ENCODE measurements around the gene ZNF688. TPM values are rescaled to one million over a fixed set of nuclear protein-coding genes. Genes with fewer than 3 reads are reported as not detected.

The ZNF688 gene
- 5.2 to 7.9 TPM (median 7.3 TPM) in 5 replicates for total RNA-seq (2022; extraction: Qiagen RNA extraction; ENCODE audit: low read depth)

DNA sequence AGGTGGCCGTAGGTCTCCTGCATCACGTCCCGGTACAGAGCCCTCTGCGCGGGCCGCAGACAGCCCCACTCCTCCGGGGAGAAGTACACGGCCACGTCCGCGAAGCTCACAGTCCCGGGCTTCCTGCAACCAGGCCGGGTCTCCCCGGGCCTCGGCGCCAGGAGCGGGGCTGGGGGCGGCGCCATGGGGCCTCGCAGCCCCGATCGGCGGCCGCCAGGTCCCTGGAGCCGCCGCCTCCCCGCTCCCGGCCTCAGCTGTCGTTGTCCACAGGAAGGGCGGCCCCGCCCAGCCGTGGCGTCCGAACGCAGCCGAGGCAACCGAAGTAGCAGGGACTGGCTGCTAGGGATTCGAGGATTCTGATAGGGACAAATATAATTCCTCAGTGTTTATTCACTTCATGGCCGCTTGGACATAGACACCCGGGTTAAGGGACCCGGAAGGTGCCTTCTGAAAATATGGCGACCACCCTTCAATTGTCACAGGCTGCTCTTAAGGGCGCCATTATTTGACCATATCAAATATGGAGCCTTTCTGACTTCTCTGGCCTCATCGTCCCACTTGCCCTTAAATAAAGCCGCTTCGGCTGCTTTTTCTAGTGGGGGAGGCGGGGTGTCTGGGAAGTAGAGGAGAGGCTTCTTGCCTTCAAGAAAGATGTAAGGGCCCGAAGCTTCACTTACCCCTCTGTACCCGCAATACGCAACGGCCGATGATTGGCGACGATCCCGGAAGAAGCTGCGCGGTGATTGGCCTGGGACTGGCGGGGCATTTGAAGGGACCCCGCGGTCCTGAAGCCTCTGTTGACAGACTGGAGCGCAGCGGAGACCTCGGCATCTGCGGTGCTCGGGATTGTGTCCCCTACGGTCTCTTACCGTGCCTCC is at the start of gene ZNF688:
Gene ZNF688, minus strand, starts transcription at position 270 of the 878 bp plus-strand sequence. Its CDS starts 85 bp downstream, at position 185.

DNA sequence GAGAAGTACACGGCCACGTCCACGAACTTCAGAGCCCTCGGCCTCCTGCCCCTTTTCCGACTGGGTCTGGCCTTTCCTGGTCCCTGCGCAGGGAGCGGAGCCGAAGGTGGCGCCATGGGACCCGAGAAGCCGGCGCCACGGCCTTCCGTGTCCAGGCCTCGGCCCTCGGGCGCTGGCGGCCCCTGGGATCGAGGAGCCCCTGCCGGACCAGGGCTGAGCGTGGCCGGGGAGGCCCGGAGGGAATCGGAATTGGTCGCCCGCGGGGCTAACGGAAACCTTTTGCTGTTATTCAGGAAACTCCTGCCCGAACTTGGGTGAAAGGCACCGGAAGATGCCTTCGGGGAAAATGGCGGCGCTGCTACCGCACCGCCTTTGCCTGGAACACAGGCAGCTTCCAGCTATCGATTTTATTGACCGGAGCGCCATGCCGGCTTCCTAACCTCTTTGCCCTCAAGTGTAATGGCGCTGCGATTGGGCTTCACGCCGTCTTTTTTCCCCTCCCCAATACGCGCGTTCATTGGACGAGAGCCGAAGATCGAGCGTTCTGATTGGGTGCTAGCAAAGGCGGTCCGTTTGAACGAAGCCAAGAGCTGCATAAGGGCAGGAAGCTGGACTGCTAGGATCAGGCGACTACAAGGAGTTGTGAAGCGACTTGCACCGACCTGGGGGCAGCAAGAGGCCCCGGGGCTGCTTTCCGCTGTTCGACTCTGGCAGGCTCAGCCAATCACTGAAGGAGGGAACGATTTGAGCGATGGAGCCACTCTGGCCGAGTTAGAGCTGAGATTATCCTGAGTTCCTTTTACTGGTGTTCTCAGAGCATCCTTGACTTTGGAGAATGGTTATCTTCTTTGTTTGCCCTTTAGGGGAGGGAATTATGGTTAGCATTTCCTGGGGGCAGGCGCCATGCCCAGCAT is 38.7 kb upstream of the ZNF688 start, which contains the start of gene ZNF689:
Gene ZNF689, minus strand, starts transcription at position 464 of the 914 bp plus-strand sequence. Its CDS starts 348 bp downstream, at position 116.

DNA sequence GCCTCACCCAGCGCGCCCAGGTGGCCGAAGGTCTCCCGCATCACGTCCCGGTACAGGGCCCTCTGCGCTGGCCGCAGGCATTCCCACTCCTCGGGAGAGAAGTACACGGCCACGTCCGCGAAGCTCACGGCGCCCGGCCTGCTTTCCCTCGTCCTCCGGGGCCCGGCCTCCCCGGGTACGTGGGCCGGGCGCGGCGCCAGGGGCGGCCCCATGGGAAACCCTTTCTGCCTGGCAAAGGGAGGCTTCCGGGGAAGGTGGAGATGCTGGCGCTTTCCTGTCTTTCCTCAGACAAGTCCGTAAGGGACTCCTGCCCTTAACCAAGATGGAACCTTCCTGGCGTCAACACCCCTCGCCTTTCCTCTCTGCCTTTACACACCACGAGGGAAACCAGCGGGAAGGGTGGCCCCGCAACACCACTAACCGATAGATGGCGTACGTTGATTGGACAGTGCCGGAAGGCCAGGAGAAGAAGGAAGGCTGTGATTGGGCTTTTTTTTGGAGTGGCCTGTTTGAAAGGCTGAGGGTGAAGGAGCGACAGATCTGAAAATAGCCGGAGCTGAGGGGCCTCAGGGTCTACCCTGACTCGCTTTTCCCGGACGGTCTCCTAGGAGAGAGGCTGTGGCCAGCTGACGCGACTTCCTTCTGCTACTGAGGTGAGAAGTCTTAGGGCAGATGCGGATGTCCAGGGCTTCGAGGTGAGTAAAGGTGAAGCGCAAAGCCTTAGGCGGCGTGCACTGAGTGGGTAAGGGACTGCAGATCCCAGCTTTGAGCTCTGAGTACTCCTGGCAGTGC is 14.1 kb upstream of the ZNF688 start, which contains the start of gene ZNF785:
Gene ZNF785, minus strand, starts transcription at position 298 of the 792 bp plus-strand sequence. Its CDS starts 86 bp downstream, at position 212.

DNA sequence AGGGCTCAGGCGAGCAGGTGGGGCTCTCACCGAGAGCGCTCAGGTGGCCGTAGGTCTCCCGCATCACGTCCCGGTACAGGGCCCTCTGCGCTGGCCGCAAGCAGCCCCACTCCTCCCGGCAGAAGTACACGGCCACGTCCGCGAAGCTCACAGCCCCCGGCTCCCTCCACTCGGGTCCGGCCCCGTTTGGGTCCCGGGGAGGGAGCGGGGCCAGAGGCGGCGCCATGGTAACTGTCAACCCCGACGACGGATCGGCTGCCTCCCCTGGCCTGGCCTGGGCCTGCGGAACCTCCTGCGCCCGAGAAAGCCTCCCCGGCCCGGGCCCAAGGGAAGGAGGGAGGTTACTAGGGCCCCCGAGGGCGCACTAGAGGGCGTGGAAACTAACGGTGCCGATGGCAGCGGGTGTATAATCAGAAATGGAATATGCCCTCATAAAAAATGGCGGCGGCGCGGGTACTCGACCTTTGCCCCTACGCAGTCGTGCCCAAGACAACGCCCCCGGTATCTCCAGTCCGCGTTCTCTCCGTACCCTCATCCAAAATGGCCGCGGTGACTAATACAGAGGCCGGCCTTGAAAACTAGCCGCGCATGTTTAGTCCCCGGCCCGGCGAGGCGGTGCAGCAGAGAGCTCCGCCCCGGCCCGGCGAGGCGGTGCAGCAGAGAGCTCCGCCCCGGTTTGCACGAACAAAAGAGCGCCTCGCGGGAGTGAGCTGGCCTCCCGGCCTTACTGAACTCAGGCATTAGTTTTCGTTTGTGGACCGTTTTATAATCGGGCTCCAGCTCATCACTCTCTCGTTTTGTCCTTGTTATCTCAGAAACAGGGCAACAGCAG is 13.3 kb downstream of the ZNF688 start, which contains the start of gene ZNF764:
Gene ZNF764, minus strand, starts transcription at position 418 of the 832 bp plus-strand sequence. Its CDS starts 192 bp downstream, at position 226.

DNA sequence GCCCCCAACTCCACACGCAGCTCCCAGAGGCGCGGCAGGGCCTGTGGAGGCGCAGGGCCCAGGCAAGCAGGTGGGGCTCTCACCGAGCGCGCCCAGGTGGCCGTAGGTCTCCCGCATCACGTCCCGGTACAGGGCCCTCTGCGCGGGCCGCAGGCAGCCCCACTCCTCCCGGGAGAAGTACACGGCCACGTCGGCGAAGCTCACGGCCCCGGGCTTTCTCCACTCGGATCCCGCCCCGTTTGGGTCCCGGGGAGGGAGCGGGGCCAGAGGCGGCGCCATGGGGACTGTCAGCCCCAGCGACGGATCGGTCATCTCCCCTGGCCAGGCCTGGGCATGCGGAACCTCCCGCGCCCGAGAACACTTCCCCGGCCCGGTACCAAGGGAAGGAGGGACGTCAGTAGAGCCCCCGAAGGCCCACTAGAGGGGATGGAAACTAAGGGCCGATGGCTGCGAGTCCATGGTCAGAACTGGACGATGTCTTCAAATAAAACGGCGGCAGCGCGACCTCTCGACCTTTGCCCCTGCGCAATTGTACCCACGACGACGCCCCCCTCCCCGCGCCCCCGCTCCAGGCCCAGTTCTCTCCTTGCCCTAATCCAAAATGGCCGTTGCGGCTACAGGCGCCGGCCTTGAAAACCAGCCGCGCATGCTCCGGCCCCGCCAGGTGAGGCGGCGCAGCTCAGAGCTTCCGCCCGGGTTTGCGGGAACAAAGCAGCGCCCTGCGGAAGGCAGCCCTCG is 37.0 kb downstream of the ZNF688 start, which contains the start of gene ZNF747:
Gene ZNF747, minus strand, starts transcription at position 491 of the 738 bp plus-strand sequence. Its CDS starts 179 bp downstream, at position 312.

DNA sequence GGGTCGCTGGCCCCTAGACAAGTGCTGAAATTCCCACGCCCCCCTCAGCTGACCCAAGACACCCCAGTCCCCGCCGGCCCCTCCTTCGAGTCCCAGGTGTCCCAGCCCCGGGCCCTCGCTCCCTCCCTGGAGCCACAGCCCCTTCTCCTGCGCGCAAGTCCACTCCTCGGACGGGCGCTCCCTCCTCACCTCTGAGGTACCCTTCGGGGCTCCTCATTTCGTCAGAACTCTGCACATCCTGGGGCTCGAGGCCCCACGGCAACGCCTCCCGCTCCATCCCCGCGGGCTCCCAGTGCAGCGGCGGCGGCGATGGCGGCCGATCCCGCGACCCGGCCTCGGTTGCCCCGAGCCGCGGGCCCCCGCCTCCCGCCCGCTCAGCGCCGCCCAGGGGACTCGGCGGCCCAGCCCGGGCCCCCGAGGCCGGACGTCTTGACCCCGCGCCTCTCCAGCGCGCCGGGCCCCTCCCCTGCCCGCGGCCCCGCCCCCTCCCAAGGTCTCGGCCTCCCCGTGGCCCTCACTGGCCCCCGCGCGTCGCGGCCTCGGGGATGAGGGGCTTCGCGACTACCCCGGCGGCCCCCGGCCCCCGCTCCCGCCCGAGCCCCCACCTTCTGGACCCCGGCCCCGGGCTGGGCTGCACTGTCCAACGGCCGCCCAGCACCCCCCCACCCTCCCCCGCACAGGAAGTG is 45.2 kb downstream of the ZNF688 start, which contains the start of gene ZNF768:
Gene ZNF768, minus strand, starts transcription at position 430 of the 686 bp plus-strand sequence. Its CDS starts 153 bp downstream, at position 277.

Other genes starting within 250 kb of the ZNF688 start
- gene CD2BP2, start 216.4 kb downstream of the ZNF688 start, total RNA-seq (2022; extraction: Qiagen RNA extraction; ENCODE audit: low read depth): 63.4 to 69.9 TPM (median 67.1 TPM) in 5 replicates
- 22.5 to 34.5 TPM (median 28.9 TPM) in 5 replicates for gene TBC1D10B, start 201.2 kb downstream of the ZNF688 start, total RNA-seq (2022; extraction: Qiagen RNA extraction; ENCODE audit: low read depth)
- gene MYL11, start 196.9 kb downstream of the ZNF688 start, total RNA-seq (2022; extraction: Qiagen RNA extraction; ENCODE audit: low read depth): 0.69 to 1.1 TPM in 2 of 5 replicates, not detected in the others
- gene SEPTIN1, start 189.2 kb downstream of the ZNF688 start, total RNA-seq (2022; extraction: Qiagen RNA extraction; ENCODE audit: low read depth): 1.2 to 3.0 TPM (median 2.3 TPM) in 5 replicates
- 10.1 to 13.1 TPM (median 12.7 TPM) in 5 replicates for gene ZNF48, start 176.3 kb downstream of the ZNF688 start, total RNA-seq (2022; extraction: Qiagen RNA extraction; ENCODE audit: low read depth)
- gene ZNF771, start 164.1 kb downstream of the ZNF688 start, total RNA-seq (2022; extraction: Qiagen RNA extraction; ENCODE audit: low read depth): 3.4 to 7.1 TPM (median 6.1 TPM) in 5 replicates
- gene DCTPP1, start 141.7 kb downstream of the ZNF688 start, total RNA-seq (2022; extraction: Qiagen RNA extraction; ENCODE audit: low read depth): 100.0 to 144 TPM (median 139 TPM) in 5 replicates
- 48.8 to 54.1 TPM (median 52.1 TPM) in 5 replicates for gene SEPHS2, start 125.8 kb downstream of the ZNF688 start, total RNA-seq (2022; extraction: Qiagen RNA extraction; ENCODE audit: low read depth)
- 0.08 to 0.10 TPM in 2 of 5 replicates, not detected in the others for gene ITGAL, start 99.0 kb downstream of the ZNF688 start, total RNA-seq (2022; extraction: Qiagen RNA extraction; ENCODE audit: low read depth)
- 35.1 to 46.6 TPM (median 45.4 TPM) in 5 replicates for gene ZNF768, start 45.1 kb downstream of the ZNF688 start, total RNA-seq (2022; extraction: Qiagen RNA extraction; ENCODE audit: low read depth)
- 2.5 to 4.4 TPM (median 4.0 TPM) in 5 replicates for gene ZNF747, start 36.9 kb downstream of the ZNF688 start, total RNA-seq (2022; extraction: Qiagen RNA extraction; ENCODE audit: low read depth)
- 4.3 to 6.6 TPM (median 5.5 TPM) in 5 replicates for gene ZNF764, start 13.3 kb downstream of the ZNF688 start, total RNA-seq (2022; extraction: Qiagen RNA extraction; ENCODE audit: low read depth)
- gene ZNF785, start 14.0 kb upstream of the ZNF688 start, total RNA-seq (2022; extraction: Qiagen RNA extraction; ENCODE audit: low read depth): not detected in 5 replicates
- gene ZNF689, start 38.7 kb upstream of the ZNF688 start, total RNA-seq (2022; extraction: Qiagen RNA extraction; ENCODE audit: low read depth): 7.6 to 9.1 TPM (median 8.3 TPM) in 5 replicates
- 18.1 to 25.2 TPM (median 24.3 TPM) in 5 replicates for gene PRR14, start 79.2 kb upstream of the ZNF688 start, total RNA-seq (2022; extraction: Qiagen RNA extraction; ENCODE audit: low read depth)
- gene FBRS, start 86.7 kb upstream of the ZNF688 start, total RNA-seq (2022; extraction: Qiagen RNA extraction; ENCODE audit: low read depth): 29.2 to 47.0 TPM (median 41.2 TPM) in 5 replicates
- gene SRCAP, start 127.5 kb upstream of the ZNF688 start, total RNA-seq (2022; extraction: Qiagen RNA extraction; ENCODE audit: low read depth): 9.9 to 28.4 TPM (median 21.7 TPM) in 5 replicates
- gene PHKG2, start 176.7 kb upstream of the ZNF688 start, total RNA-seq (2022; extraction: Qiagen RNA extraction; ENCODE audit: low read depth): 16.5 to 27.8 TPM (median 22.1 TPM) in 5 replicates
- 6.2 to 9.6 TPM (median 6.7 TPM) in 5 replicates for gene CFAP119, start 190.3 kb upstream of the ZNF688 start, total RNA-seq (2022; extraction: Qiagen RNA extraction; ENCODE audit: low read depth)
- 67.9 to 91.6 TPM (median 78.8 TPM) in 5 replicates for gene RNF40, start 190.6 kb upstream of the ZNF688 start, total RNA-seq (2022; extraction: Qiagen RNA extraction; ENCODE audit: low read depth)
- 15.7 to 19.3 TPM (median 17.4 TPM) in 5 replicates for gene ZNF629, start 215.5 kb upstream of the ZNF688 start, total RNA-seq (2022; extraction: Qiagen RNA extraction; ENCODE audit: low read depth)

Data from A549 treated with RU486 at 1 μM for 4 hours (cell line).